GM06990 (cell line): ENCODE measurements around the gene MAD1L1.
A peak's percentile ranks its signal among the peaks of the same experiment; 100 is the strongest.

Source experiments
- DNase-seq: peaks from one replicate; pipeline ENCODE4 v3.0.0-alpha.2; 2011; ENCODE audit not compliant: insufficient read length; ENCODE audit errors: extremely low read depth
- H3K27me3 ChIP-seq: replicated peaks from 2 replicates; pipeline ENCODE4 v1.6.0; 2011; ENCODE audit warnings: low read length; ENCODE audit not compliant: control insufficient read depth, insufficient read depth
- H3K36me3 ChIP-seq: 2 replicates; pipeline ENCODE4 v1.5.1; 2011; ENCODE audit warnings: low read length; ENCODE audit not compliant: control insufficient read depth, insufficient read depth
- H3K4me3 ChIP-seq: replicated peaks from 2 replicates; pipeline ENCODE4 v1.5.1; 2011; ENCODE audit warnings: low read depth, mild to moderate bottlenecking, control low read depth, low read length
- CTCF ChIP-seq: IDR thresholded peaks from 2 replicates; pipeline ENCODE4 v1.5.1; 2011; ENCODE audit warnings: low read length, control low read depth, mild to moderate bottlenecking, inconsistent platforms; ENCODE audit not compliant: insufficient read depth, poor library complexity, severe bottlenecking

The MAD1L1 gene

DNA sequence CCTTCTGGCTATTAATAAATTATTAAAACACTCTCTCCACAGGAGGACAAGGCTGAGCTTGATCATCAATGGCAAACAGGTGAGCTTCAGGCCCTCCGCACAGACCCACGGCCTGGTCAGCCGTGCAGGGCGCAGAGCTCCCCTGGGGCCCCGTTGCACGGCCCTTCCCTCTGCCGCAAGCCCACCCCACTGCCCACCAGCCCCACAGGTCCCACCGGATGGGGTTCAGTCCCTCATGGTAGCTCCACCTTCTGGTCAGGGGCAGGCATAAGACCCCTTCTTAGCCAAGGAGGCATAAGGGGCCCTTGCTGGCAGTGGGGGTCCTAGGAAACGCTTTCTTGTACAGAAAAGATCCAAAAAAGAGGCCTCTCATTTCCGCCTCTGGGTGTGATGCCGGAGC is 84.6 kb downstream of the MAD1L1 start:
- peaks cover 23% of the 10 kb centered on the region for H3K36me3 ChIP-seq
- no peaks in the 10 kb centered on the region for H3K27me3 ChIP-seq
- DNase-seq, result no peak
- H3K4me3 ChIP-seq, result no peak overlapping the region
- peak; percentile 26 for TF ChIP-seq CTCF

DNA sequence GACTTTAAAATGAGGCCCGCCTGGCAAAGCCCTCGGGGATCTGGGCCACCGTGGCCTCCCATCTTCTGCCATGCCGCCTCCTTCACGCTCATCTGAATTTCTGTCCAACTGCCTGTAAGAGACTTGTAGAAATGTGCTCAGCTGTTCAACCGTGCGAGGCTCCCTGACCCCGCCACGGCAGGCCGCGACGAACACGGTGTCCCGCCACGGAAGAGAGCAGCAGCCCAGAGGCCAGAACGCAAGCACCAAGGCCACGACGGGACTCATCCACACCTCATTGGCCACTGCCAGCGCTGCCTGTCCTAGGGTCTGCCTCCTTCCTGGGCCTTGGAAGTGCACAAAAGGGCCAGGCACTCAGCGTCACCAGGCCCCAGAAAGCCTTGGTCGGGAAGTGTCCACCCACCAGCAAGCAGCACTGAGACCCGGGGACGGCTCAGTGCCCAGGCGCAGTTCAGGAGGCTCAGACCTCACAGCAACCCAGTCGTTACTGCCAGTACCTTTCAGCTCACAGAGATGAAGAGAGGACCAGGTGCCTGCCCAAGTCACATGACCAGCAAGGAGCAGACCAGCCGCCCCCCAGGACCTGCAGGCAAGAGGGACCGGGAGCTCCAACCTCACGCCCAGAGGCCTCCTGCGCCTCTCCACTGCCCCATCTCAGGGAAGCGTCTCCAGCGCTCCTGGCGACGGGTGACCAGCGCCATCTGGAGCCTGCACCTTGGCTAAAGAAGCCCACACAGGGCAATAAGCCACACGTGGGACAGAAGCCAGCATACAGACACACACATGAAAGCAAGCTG is 85.9 kb downstream of the MAD1L1 start:
- Histone ChIP-seq H3K4me3 (no peak overlapping the region), H3K36me3 (peaks cover 29% of the 10 kb centered on the region), H3K27me3 (no peaks in the 10 kb centered on the region)
- DNase-seq, result no peak
- TF ChIP-seq CTCF, result no peak

- Histone ChIP-seq H3K36me3 (peaks cover 31% of the 10 kb centered on the region), H3K4me3 (no peak overlapping the region)
- DNase-seq, result no peak
Observed at GRCh38 chr7:2145835-2146580, 86.7 kb downstream of the MAD1L1 start.

GRCh38 chr7:2144926-2145325 is 87.8 kb downstream of the MAD1L1 start:
- Histone ChIP-seq H3K27me3 (no peaks in the 10 kb centered on the region), H3K36me3 (peaks cover 31% of the 10 kb centered on the region), H3K4me3 (no peak overlapping the region)
- TF ChIP-seq CTCF, result no peak
- DNase-seq, result no peak

More at GRCh38 chr7:2145835-2146580, 86.7 kb downstream of the MAD1L1 start:
- no peak for TF ChIP-seq CTCF
- H3K27me3 ChIP-seq, result no peaks in the 10 kb centered on the region

DNA sequence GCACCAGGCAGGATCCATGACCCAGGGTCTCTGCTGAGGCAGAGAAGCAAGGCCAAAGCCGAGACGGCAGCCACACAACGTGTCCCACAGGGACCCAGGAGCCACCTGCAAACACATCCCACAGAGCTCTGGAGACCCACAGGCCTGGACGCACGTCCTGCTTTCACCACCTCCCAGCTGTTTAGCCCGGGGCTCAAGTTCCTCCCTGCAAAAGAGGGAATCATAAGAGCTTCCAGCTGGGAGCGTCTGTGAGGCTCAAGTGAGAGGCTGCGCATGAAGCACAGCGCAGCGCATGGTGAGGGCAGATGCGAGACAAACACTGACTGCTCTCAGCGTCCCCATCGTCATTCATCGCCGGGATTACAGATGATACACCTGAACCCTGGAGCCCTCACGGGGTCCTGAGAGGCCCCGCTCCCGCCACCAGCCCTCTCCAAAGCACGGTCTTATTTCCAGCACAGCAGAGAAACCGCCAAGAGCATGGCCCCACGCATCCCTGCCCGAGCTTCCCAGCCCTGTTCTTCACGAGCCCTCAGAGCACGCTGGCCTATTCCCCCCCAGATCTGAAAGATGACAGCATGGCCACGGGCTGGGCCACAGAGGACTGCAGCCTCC is 88.7 kb downstream of the MAD1L1 start:
- no peak for TF ChIP-seq CTCF
- H3K27me3 ChIP-seq, result no peaks in the 10 kb centered on the region
- DNase-seq, result no peak
- no peak overlapping the region for H3K4me3 ChIP-seq
- peaks cover 31% of the 10 kb centered on the region for H3K36me3 ChIP-seq
